Liver (tissue), 9 donors: ENCODE measurements around the gene USP47. TPM values are rescaled to one million over a fixed set of nuclear protein-coding genes. Genes with fewer than 3 reads are reported as not detected.

Experiments used
- DNase-seq: peaks from one replicate; pipeline ENCODE4 v3.0.0-alpha.2; 2017; ENCODE audit warnings: low spot score
- H3K27ac ChIP-seq, 2 donors: one replicate each; pipeline ENCODE4 v1.7.0; 2013; ENCODE audit warnings: inconsistent platforms in 2 of 2, low read length in 2 of 2, control low read depth in 1 of 2, low read depth in 1 of 2, mild to moderate bottlenecking in 1 of 2
- H3K27me3 ChIP-seq, 4 donors: one replicate each; pipeline versions ENCODE4 v1.6.1 to v1.7.0; 2013; ENCODE audit warnings: low read length in 3 of 4, inconsistent platforms in 1 of 4, mild to moderate bottlenecking in 1 of 4, moderate library complexity in 1 of 4; ENCODE audit not compliant: control insufficient read depth in 4 of 4, insufficient read depth in 4 of 4
- H3K36me3 ChIP-seq, 4 donors: one replicate each; pipeline versions ENCODE4 v1.6.1 to v1.7.0; 2013; ENCODE audit warnings: low read length in 3 of 4, mild to moderate bottlenecking in 3 of 4, low read depth in 1 of 4, moderate library complexity in 1 of 4; ENCODE audit not compliant: control insufficient read depth in 4 of 4, insufficient read depth in 3 of 4
- H3K4me1 ChIP-seq, 4 donors: one replicate each; pipeline versions ENCODE4 v1.6.1 to v1.7.0; 2013; ENCODE audit warnings: low read length in 3 of 4, mild to moderate bottlenecking in 3 of 4, moderate library complexity in 1 of 4; ENCODE audit not compliant: control insufficient read depth in 4 of 4, insufficient read depth in 4 of 4
- H3K4me3 ChIP-seq, 3 donors: one replicate each; pipeline versions ENCODE4 v1.6.1 to v1.7.0; 2013; ENCODE audit warnings: low read length in 3 of 3, control low read depth in 1 of 3, low read depth in 1 of 3, mild to moderate bottlenecking in 1 of 3
- H3K9ac ChIP-seq, 2 donors: one replicate each; pipeline ENCODE4 v1.7.0; 2013; ENCODE audit warnings: low read length in 2 of 2, mild to moderate bottlenecking in 2 of 2, moderate library complexity in 2 of 2, control low read depth in 1 of 2, low read depth in 1 of 2
- H3K9me3 ChIP-seq, 4 donors: one replicate each; pipeline versions ENCODE4 v1.6.1 to v1.7.0; 2013; ENCODE audit warnings: low read length in 3 of 4; ENCODE audit not compliant: control insufficient read depth in 4 of 4
- ATF3 ChIP-seq: IDR thresholded peaks from 2 replicates; pipeline ENCODE4 v1.6.1; 2016; ENCODE audit warnings: antibody characterized with exemption
- EGR1 ChIP-seq, 2 donors: IDR thresholded peaks; 2 replicates each; pipeline ENCODE4 v1.6.1; 2016 to 2018; ENCODE audit warnings: antibody characterized with exemption in 2 of 2, low read depth in 2 of 2
- FOXA1 ChIP-seq: IDR thresholded peaks from 2 replicates; pipeline ENCODE4 v1.6.1; 2016; ENCODE audit warnings: antibody characterized with exemption
- FOXA2 ChIP-seq: IDR thresholded peaks from 2 replicates; pipeline ENCODE4 v1.6.1; 2016; ENCODE audit warnings: antibody characterized with exemption
- HNF4A ChIP-seq, 2 donors: conservative IDR thresholded peaks; 2 replicates each; pipeline ENCODE4 v1.6.1; 2016; ENCODE audit warnings: antibody characterized with exemption in 2 of 2, mild to moderate bottlenecking in 2 of 2
- HNF4G ChIP-seq: IDR thresholded peaks from 2 replicates; pipeline ENCODE4 v1.6.1; 2016; ENCODE audit warnings: antibody characterized with exemption
- JUND ChIP-seq, 2 donors: IDR thresholded peaks; 2 replicates each; pipeline ENCODE4 v1.6.1; 2016; ENCODE audit warnings: antibody characterized with exemption in 2 of 2
- RAD21 ChIP-seq, 2 donors: IDR thresholded peaks; 2 replicates each; pipeline ENCODE4 v1.6.1; 2016; ENCODE audit warnings: antibody characterized with exemption in 2 of 2, mild to moderate bottlenecking in 2 of 2
- REST ChIP-seq: IDR thresholded peaks from 2 replicates; pipeline ENCODE4 v1.6.1; 2016; ENCODE audit warnings: antibody characterized with exemption, mild to moderate bottlenecking
- RXRA ChIP-seq, 2 donors: IDR thresholded peaks; 2 replicates each; pipeline ENCODE4 v1.6.1; 2017 to 2018; ENCODE audit warnings: antibody characterized with exemption in 2 of 2, mild to moderate bottlenecking in 1 of 2
- SP1 ChIP-seq: IDR thresholded peaks from 2 replicates; pipeline ENCODE4 v1.6.1; 2018; ENCODE audit warnings: antibody characterized with exemption, mild to moderate bottlenecking
- WGBS: extraction: QIAGEN DNeasy Blood & Tissue Kit; methylation state at CpG from one replicate; pipeline ENCODE4 v1.1.7; 2013; 5-methylcytosine and 5-hydroxymethylcytosine counted together
- polyA plus RNA-seq, 2 donors: library from polyadenylated mRNA; stranded (reverse) in 1 of 2; unstranded in 1 of 2; fragments of 200-250 nt in 1 of 2; fragments of >200 nt in 1 of 2; fragmentation: Nextera tagmentation in 1 of 2; extraction: Ambion mirVana in 1 of 2; gene quantifications; one replicate each; pipeline versions ENCODE4 v1.2.1 to v1.2.3, GENCODE V29; 2013 to 2015
- total RNA-seq, 2 donors: library from RNA; depleted of rRNA; stranded (reverse); fragments of >200 nt; gene quantifications; one replicate each; pipeline ENCODE4 v1.2.3, GENCODE V29; 2014
- donor health status: healthy.
- donor health status: healthy.
- donor health status: healthy.
- donor health status: healthy.
- donor health status: healthy.

The USP47 gene
- total and polyA plus RNA-seq, 4 donors: 14.9 to 55.1 (median 32.2) TPM

GRCh38 chr11:11807811-11808782 lies 33.7 kb upstream of the USP47 start:
- Histone ChIP-seq H3K9ac (no peak overlapping the region), H3K27ac (no peak overlapping the region), H3K9me3 (no peaks in the 10 kb centered on the region), H3K36me3 (no peaks in the 10 kb centered on the region), H3K27me3 (no peaks in the 10 kb centered on the region), H3K4me1 (peaks cover 0 to 3% (median 0%) of the 10 kb centered on the region in 4 donors), H3K4me3 (no peak overlapping the region)
- WGBS: 79% methylated on average over 8 of the region's 8 CpGs
- no peak for TF ChIP-seq RAD21 (IDR thresholded peaks at IDR 0.05)
- no peak for TF ChIP-seq RXRA (IDR thresholded peaks at IDR 0.05)
- TF ChIP-seq HNF4G: no peak
- TF ChIP-seq SP1: no peak
- TF ChIP-seq REST: no peak
- no peak for TF ChIP-seq ATF3
- no peak for TF ChIP-seq HNF4A (conservative IDR thresholded peaks at IDR 0.05)
- no peak for TF ChIP-seq JUND (IDR thresholded peaks at IDR 0.05)
- no peak for TF ChIP-seq EGR1 (IDR thresholded peaks at IDR 0.05; ENCODE audit: low read depth in 2 of 2)
- TF ChIP-seq FOXA1: no peak
- no peak for DNase-seq

- Histone ChIP-seq H3K9ac (no peak overlapping the region), H3K9me3 (no peaks in the 10 kb centered on the region), H3K27me3 (no peaks in the 10 kb centered on the region), H3K27ac (no peak overlapping the region), H3K4me3 (no peak overlapping the region), H3K36me3 (no peaks in the 10 kb centered on the region), H3K4me1 (peaks cover 0 to 12% (median 1%) of the 10 kb centered on the region in 4 donors)
- TF ChIP-seq SP1: no peak
- no peak for TF ChIP-seq FOXA2
- no peak for TF ChIP-seq FOXA1
- TF ChIP-seq EGR1 (IDR thresholded peaks at IDR 0.05; ENCODE audit: low read depth in 2 of 2): no peak
- 82% methylated on average over 4 of the region's 4 CpGs for WGBS
- no peak for DNase-seq
These were observed 32.7 kb upstream of the USP47 start for GRCh38 chr11:11808992-11809615.
